Epithelial cell of proximal tubule (primary cell): ENCODE results near the gene DPYD. TPM values are rescaled to one million over a fixed set of nuclear protein-coding genes. Genes with fewer than 3 reads are reported as not detected.

ENCODE experiments used
- DNase-seq: peaks from one replicate; pipeline ENCODE4 v3.0.0-alpha.2; 2011; ENCODE audit warnings: low read depth
- H3K4me3 ChIP-seq: 2 replicates; pipeline ENCODE4 v1.5.1; 2011; ENCODE audit warnings: low read depth, mild to moderate bottlenecking, low read length
- total RNA-seq: library from RNA; depleted of rRNA; stranded (reverse); fragments of >200 nt; gene quantifications from 2 replicates; pipeline ENCODE4 v1.2.3, GENCODE V29; 2015
- TF ChIP-seq, protein P1 (sequence below): conservative IDR thresholded peaks from 2 replicates; pipeline ENCODE4 v1.5.1; 2012; ENCODE audit warnings: low read depth, mild to moderate bottlenecking, low read length

Gene DPYD
- total RNA-seq, 1 donor from 2014 or later = 5.1 TPM

DNA sequence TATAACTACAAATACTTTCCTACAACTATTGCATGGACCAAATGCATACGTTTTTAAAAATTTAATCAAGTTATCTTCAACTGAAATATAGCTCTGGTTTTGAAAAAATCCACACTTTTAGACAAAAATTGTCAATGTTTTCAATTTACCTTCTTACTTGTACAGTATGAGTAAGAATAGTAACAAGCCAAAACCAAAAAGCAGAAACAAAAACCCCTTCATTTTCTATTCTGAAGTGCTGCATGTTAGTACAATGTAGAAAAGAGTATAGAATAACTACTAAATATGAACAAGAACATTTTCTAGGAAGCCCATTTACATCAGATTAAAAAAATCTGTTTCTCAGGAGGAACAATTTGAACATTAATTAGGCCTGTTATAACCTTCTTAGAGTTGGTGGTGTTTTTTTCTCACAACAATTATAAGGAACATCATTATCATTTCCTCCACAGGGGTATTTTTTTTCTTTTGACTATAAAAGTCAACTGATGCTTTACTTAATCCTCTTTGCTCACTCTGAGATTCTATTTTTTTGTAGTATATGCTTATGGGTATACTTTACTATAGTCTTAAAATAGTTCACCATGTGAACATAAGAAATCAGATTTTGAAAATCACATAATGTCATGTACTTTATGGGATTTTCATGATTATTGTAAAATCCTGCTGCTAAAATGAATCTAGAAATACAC is 723.9 kb downstream of the DPYD start:
- H3K4me3 ChIP-seq = no peak overlapping the region
- TF ChIP-seq, protein P1, sequence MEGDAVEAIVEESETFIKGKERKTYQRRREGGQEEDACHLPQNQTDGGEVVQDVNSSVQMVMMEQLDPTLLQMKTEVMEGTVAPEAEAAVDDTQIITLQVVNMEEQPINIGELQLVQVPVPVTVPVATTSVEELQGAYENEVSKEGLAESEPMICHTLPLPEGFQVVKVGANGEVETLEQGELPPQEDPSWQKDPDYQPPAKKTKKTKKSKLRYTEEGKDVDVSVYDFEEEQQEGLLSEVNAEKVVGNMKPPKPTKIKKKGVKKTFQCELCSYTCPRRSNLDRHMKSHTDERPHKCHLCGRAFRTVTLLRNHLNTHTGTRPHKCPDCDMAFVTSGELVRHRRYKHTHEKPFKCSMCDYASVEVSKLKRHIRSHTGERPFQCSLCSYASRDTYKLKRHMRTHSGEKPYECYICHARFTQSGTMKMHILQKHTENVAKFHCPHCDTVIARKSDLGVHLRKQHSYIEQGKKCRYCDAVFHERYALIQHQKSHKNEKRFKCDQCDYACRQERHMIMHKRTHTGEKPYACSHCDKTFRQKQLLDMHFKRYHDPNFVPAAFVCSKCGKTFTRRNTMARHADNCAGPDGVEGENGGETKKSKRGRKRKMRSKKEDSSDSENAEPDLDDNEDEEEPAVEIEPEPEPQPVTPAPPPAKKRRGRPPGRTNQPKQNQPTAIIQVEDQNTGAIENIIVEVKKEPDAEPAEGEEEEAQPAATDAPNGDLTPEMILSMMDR = no peak
- DNase-seq = no peak

DNA sequence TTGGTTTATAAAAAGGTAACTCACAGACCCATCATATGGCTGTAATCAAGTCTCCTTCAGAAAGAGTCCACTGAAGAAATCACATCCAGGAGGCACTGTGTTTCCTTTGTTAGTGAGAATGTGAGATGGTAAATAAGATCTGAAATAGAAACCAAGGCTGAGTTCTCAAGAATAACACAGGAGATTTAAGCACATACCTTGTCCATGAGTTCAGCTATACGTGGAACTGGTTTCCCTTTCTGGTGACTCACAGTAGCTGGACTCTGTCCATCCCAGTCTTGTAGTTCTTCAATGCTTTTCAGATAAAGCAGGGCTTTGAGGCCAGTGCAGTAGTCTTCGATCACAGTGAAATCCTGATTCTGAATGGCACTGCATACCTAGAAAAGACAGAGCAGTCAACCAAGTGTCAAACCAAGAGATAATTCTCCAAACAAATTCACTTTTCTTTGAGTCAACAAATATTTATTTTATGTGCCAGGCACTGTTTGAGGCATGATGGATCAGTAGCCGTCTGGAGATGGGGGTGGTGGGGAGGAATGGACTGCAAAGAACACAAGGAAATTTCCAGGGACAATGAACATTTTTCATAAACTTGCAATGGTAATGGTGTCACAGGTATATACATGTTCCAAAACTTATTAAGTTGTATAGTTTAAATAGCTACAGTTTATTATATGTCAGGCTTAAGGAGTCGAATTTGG is 727.8 kb downstream of the DPYD start:
- TF ChIP-seq, protein P1 = no peak
- DNase-seq = peak; percentile 66
- no peak overlapping the region for H3K4me3 ChIP-seq

DNA sequence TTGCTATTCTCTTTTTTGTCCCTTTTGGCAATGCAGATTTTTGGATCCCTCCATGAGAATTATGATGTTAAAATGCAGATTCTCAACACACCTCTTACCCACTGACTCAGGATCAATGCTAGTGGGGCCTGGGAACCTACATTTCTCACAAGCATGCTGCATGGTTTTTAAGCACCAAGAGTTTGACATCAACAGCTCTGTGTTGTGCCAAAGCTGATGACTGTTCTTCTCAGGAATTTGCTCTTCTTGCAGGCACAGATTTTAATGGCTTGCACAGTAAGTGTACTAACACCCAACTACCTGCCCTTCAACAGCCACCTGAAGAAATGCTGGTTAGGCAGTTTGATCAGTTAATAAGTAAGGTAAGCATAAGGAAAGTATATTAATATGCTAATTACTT is 730.5 kb downstream of the DPYD start:
- TF ChIP-seq, protein P1 = no peak
- peak; percentile 73 for DNase-seq
- no peak overlapping the region for H3K4me3 ChIP-seq

DNA sequence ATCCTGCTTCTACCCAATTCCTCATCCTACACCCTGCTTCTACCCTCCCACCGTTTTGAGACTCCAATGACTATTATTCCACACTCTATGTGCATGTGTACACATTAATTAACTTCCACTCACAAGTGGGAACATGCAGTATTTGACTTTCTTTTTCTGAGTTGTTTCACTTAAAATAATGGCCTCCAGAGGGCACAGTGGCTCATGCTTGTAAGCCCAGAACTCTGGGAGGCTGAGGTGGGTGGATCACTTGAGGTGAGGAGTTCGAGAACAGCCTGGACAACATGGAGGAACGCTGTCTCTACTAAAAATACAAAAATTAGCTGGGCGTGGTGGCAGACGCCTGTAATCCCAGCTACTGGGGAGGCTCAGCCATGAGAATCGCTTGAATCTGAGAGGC is 734.5 kb downstream of the DPYD start:
- TF ChIP-seq, protein P1 = peak; percentile 49
- no peak overlapping the region for H3K4me3 ChIP-seq
- DNase-seq = no peak

DNA sequence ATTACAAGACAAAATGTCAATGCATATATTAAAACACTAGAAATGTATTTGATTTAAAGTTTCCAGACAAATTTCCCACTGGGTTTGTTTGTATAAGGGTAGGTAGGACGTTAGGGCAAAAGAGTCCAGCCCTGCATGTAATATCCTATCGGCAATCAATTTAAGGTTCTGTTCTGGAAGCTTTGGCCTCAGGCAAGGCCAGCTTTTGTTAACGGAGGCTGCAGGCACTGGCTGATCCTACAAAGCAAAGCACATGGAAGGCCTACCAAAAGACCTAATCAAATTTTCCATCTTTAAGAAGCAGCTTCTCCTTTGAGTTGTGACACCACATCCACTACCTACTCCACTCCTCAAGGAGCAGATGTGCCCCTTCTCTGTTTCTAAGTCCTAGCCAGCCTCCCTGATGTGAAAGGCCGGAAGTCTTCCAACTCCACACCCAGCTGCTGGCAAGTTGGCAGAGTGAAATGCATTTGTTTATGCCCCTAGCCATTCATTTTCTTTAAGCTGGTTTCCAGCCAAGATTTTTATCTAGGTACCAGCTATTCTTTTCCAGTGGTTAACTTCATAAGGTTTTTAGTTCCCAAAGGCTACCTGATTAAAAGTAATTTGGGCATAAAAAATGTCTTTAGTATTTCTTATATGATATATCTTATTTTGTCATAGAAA is 746.7 kb downstream of the DPYD start:
- no peak overlapping the region for H3K4me3 ChIP-seq
- TF ChIP-seq, protein P1 = no peak
- no peak for DNase-seq

DNA sequence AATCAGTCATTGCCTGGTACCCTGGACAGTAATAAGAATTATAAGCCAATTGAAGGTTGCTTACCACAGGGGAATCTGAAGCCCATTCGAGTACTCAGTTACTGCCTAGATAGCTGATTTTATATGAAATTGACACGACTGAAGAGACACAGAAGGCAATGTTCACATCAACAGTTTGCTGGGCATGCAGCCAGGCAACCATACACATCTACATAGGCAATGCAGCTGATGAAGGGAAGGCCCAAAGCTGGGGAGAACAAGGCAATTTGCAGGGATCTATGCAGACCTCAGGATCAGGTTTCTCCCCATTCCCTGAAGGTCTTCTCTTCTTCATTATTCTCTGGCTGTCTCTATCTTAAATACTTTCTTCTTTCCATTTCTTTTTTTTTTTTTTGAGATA is 750.5 kb downstream of the DPYD start:
- TF ChIP-seq, protein P1 = no peak
- no peak for DNase-seq
- H3K4me3 ChIP-seq = no peak overlapping the region
